ENCODE data around the gene KCNK1. TPM values are rescaled to one million over a fixed set of nuclear protein-coding genes. Genes with fewer than 3 reads are reported as not detected.

The KCNK1 gene
- total RNA-seq, 4 donors from 2014 or later: 0.88 to 1.7 (median 0.98) TPM; not detected in 1

DNA sequence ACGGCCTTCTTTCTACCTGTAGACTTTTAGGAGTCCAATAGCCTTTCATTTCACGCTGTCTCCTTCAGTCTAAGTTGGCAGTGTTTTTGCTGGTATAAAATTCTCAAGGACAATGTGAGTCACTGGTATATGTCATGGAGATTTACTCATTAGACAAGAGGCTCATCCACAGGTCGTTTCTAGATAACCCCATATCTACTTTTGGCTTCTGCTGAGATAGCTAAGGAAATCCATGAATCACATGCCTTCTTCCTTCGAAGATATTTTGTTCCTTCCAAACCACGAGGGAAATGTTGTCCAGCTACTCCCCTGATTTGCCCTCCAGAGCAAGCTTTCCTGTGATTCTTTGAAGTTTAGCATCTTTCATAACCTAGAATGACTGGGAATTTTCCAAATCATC lies 38.5 kb upstream of the KCNK1 start:
- TF ChIP-seq, protein P1, sequence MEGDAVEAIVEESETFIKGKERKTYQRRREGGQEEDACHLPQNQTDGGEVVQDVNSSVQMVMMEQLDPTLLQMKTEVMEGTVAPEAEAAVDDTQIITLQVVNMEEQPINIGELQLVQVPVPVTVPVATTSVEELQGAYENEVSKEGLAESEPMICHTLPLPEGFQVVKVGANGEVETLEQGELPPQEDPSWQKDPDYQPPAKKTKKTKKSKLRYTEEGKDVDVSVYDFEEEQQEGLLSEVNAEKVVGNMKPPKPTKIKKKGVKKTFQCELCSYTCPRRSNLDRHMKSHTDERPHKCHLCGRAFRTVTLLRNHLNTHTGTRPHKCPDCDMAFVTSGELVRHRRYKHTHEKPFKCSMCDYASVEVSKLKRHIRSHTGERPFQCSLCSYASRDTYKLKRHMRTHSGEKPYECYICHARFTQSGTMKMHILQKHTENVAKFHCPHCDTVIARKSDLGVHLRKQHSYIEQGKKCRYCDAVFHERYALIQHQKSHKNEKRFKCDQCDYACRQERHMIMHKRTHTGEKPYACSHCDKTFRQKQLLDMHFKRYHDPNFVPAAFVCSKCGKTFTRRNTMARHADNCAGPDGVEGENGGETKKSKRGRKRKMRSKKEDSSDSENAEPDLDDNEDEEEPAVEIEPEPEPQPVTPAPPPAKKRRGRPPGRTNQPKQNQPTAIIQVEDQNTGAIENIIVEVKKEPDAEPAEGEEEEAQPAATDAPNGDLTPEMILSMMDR (IDR thresholded peaks at IDR 0.05; ENCODE audit: low read depth): no peak

DNA sequence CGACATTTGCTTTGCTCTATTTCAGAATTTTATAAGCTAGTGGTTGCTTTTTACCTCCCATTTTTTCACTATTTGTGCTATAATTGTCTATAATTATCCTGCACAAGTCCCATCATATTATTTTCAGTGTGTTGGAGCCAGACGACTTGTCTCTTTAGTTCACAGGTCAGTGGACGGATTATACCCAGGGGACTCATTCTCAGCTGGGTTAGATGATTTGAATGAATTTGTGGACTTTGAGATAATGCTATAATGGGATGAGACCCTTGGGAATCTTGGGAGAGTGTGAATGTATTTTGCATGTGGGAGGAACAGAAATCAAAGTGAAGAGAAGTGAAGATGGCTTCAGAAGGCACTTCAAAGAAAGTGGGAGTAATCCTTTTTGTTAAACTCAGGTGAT lies 31.5 kb upstream of the KCNK1 start:
- TF ChIP-seq, protein P1 (IDR thresholded peaks at IDR 0.05; ENCODE audit: low read depth): no peak

DNA sequence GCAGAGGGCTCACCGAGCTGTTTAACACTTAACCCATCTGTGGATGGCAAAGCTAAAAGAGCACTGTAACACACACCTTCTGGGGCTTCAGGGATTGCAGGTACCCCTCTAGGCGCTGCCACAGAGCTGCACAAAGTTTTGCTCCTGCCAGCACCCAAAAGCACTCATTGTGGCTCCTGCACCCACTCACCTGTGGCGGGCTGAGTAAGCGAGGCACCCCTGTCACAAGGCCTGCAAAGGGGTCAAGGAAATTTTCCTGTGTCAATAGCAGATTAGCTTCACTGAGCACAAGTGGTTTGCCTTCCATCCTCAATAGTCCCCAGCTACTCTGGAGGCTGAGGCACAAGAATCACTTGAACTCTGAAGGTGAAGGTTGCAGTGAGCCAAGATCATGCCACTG lies 29.5 kb upstream of the KCNK1 start:
- TF ChIP-seq, protein P1 (IDR thresholded peaks at IDR 0.05; ENCODE audit: low read depth): no peak

DNA sequence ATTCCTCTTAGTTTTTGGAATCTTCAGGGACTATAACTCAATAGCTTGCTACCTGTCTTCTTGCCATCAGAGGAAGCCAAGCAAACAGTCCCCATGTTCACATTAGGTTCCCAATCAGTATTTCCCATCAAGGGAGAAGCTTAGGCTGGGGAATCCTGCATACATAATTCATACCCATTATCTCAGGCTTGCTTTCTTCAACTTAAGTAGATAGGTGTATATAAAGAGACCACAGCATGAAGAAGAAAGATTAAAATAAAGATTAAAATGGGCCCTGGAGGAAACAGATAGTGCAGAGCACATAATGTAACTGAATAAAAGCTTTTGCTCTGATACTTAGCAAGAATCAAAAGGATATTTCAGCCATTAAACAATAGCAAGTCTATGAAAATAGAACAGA lies 29.0 kb upstream of the KCNK1 start:
- TF ChIP-seq, protein P1 (IDR thresholded peaks at IDR 0.05; ENCODE audit: low read depth): no peak

DNA sequence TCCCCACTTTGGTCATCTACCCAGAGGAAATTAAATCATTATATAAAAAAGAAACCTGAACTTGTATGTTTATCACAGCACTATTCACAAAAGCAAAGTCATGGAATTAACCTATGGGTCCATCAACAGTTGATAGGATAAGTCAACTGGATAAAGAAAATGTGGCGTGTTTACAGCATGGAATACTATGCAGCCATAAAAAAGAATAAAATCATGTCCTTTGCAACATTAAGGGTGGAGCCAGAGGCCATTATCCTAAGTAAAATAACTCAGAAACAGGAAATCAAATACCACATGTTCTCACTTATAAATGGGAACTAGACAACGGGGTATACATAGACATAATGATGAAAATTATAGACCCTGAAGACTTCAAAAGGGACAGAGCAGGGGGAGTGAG lies 27.6 kb upstream of the KCNK1 start:
- TF ChIP-seq, protein P1 (IDR thresholded peaks at IDR 0.05; ENCODE audit: low read depth): no peak

DNA sequence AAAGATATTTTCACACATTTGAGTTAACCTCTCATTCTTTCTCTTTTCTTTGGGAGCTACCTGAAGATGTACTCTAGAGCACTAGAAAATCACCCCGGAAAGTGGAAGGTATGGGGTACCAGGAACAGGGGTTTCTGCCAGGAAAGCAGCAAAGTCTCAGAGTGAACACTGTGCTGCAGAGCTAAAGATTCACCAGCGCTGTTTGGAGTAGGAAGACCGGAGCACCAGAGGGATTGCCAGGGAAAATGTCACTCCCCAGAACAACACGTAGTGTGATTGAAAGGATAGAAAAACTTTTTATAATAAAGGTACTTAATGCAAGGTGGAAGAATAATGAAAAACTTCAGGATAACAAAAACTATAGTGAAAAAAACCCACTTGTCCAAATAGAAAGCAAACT lies 26.7 kb upstream of the KCNK1 start:
- TF ChIP-seq, protein P1 (IDR thresholded peaks at IDR 0.05; ENCODE audit: low read depth): no peak

DNA sequence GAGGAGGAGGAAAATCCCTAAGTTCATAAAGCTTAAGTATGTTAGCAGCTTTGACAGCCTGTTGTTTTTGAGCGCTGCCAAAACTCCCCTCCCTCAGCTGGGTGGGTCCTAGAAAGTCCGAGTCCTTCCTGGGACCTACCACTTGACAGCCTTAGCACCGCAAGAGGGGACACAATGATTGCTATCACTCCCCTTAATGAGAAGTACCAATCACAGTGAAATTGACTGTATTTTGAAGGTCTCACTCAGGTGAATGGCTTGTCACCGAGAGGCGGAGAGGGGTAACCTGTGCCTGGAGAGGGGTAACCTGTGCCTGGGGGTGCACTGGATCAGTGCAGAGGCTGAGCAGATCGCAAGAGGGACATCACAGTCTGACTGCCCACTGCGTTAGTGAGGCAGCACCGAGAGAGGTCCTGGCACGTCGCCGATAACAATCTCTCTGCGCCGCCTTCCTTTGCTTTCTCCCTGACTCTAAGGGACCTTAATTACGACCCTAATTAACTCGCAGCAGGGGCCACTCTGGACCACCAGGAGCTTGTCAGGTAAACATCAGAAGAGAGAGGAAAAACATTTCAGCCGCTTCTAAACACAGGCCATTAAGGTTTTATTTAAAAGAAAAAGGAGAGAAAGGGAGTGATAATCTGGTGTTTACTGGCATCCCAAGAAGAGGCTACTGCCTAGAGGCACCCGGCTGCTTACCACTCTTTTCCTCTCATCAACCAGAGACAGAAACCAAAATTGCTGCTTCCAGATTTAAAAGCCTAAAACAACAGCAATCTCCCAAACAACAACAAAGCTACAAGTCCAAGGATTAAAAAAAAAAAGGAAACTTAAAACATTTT lies 25.7 kb upstream of the KCNK1 start:
- TF ChIP-seq, protein P1 (IDR thresholded peaks at IDR 0.05; ENCODE audit: low read depth): no peak

Measured in subcutaneous adipose tissue (tissue), 4 donors.